GM21528 (cell line): ENCODE measurements around the gene AP2M1.
A peak's percentile ranks its signal among the peaks of the same experiment; 100 is the strongest.

Source experiments
- ATAC-seq: cut with Tn5 transposase; IDR thresholded peaks from one replicate; pipeline ENCODE4 v1.9.1; 2021; ENCODE audit warnings: mild to moderate bottlenecking, moderate library complexity; ENCODE audit not compliant: unreplicated experiment, low FRiP score

Gene AP2M1

GRCh38 chr3:184176377-184177330, 2.0 kb downstream of the AP2M1 start:
- no peak for ATAC-seq

GRCh38 chr3:184177331-184177731, 2.7 kb downstream of the AP2M1 start:
- ATAC-seq = no peak

- ATAC-seq = no peak
Measured at GRCh38 chr3:184177767-184178306, 3.2 kb downstream of the AP2M1 start.

GRCh38 chr3:184178521-184179138, 4.0 kb downstream of the AP2M1 start:
- no peak for ATAC-seq

- no peak for ATAC-seq
Measured at GRCh38 chr3:184180165-184180564, 5.5 kb downstream of the AP2M1 start.

GRCh38 chr3:184181596-184181995, 6.9 kb downstream of the AP2M1 start:
- ATAC-seq = no peak

GRCh38 chr3:184183679-184184078, 9.0 kb downstream of the AP2M1 start:
- no peak for ATAC-seq

- no peak for ATAC-seq
Measured at GRCh38 chr3:184184546-184185230, 10.0 kb downstream of the AP2M1 start.

GRCh38 chr3:184185461-184186183, 11.0 kb downstream of the AP2M1 start:
- ATAC-seq = peak; percentile 86

- peak; percentile 32 for ATAC-seq
Measured at GRCh38 chr3:184186184-184186901, 11.7 kb downstream of the AP2M1 start, which contains the start of gene ABCF3. Gene ABCF3, plus strand, starts transcription at chr3:184186199. Its CDS starts 9 bp downstream, at chr3:184186208.

- ATAC-seq = no peak
Measured at GRCh38 chr3:184186902-184187207, 12.2 kb downstream of the AP2M1 start.

GRCh38 chr3:184188080-184188479, 13.4 kb downstream of the AP2M1 start:
- ATAC-seq = no peak

- ATAC-seq = no peak
Measured at GRCh38 chr3:184189421-184189820, 14.8 kb downstream of the AP2M1 start.

- ATAC-seq = no peak
Measured at GRCh38 chr3:184192889-184193288, 18.2 kb downstream of the AP2M1 start.

- no peak for ATAC-seq
Measured at GRCh38 chr3:184193991-184194539, 19.4 kb downstream of the AP2M1 start.

GRCh38 chr3:184196536-184196935, 21.9 kb downstream of the AP2M1 start:
- ATAC-seq = no peak

- no peak for ATAC-seq
Measured at GRCh38 chr3:184198509-184198908, 23.9 kb downstream of the AP2M1 start.

GRCh38 chr3:184200825-184201224, 26.2 kb downstream of the AP2M1 start:
- ATAC-seq = no peak

- ATAC-seq = no peak
Measured at GRCh38 chr3:184203526-184203925, 28.9 kb downstream of the AP2M1 start.
